ENCODE measurements around the gene BMPR1B. TPM values are rescaled to one million over a fixed set of nuclear protein-coding genes. Genes with fewer than 3 reads are reported as not detected.

The BMPR1B gene
- total and polyA plus RNA-seq, 2 of the 8 experiments (the other 6 are each of a cell fraction or from before 2014, with no cell fraction given): 0.14 to 1.1 TPM

DNA sequence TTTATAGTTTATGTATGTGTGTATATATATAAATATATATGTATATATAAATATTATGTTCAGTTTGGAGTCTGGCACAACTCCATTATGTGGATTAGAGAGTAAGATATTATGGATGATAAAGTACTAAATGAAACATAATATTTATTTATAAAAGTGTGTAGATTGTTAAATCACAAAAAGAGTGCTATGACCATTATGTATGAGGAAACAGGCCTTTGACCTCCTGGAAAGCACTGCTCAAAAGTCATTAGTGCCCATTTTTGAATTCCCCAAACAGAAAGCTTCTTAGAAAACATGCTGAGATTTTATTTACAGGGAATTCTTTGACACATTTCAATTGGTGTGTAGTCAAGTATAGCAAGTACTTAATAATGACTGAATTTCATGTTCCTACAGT, 399.8 kb downstream of the BMPR1B start:
- TF ChIP-seq SRF (IDR thresholded peaks at IDR 0.05; ENCODE audit: low read depth, low read length) (no peak), KDM1A (IDR thresholded peaks at IDR 0.05; ENCODE audit: borderline replicate concordance, low read length) (no peak)
- Histone ChIP-seq H3K18ac (ENCODE audit: extremely low read depth, low read length) (no peak overlapping the region), H4K5ac (ENCODE audit: insufficient read length, low read depth, low read length) (no peak overlapping the region), H4K91ac (replicated peaks; ENCODE audit: insufficient read length, low read length) (no peak overlapping the region), H3K79me2 (ENCODE audit: control insufficient read depth in 1 of 2, insufficient read depth in 2 of 2, low read length in 2 of 2) (no peaks in the 10 kb centered on the region), H3K4me1 (replicated peaks in 1 of 4; ENCODE audit: control insufficient read depth in 3 of 4, insufficient read depth in 4 of 4, low read length in 3 of 4) (peaks cover 0 to 6% (median 2%) of the 10 kb centered on the region in 4 experiments; a peak in 4 of 7 replicates), H3K4ac (replicated peaks; ENCODE audit: insufficient read length, low read depth, low read length) (no peak overlapping the region), H2AK5ac (ENCODE audit: low read depth, low read length) (no peak overlapping the region), H3K36me3 (ENCODE audit: control insufficient read depth in 2 of 4, insufficient read depth in 4 of 4, low read length in 3 of 4) (no peaks in the 10 kb centered on the region), H2AFZ (ENCODE audit: low read length) (no peak overlapping the region), H3K23ac (ENCODE audit: insufficient read length) (no peak overlapping the region), H3K27ac (ENCODE audit: low read depth, low read length) (no peak overlapping the region), H2BK20ac (ENCODE audit: low read length) (no peak overlapping the region), H3K23me2 (ENCODE audit: low read depth, low read length) (no peaks in the 10 kb centered on the region), H3K9ac (replicated peaks in 1 of 4; ENCODE audit: extremely low read depth in 1 of 4, low read depth in 3 of 4, low read length in 3 of 4) (no peak overlapping the region), H2BK120ac (replicated peaks; ENCODE audit: low read depth, low read length) (no peak overlapping the region), H2BK5ac (ENCODE audit: low read depth, low read length) (no peak overlapping the region), H3K4me3 (ENCODE audit: extremely low read depth in 1 of 4, insufficient read depth in 2 of 4, low read depth in 3 of 4, low read length in 4 of 4) (no peak overlapping the region), H3K14ac (ENCODE audit: insufficient read length) (no peak overlapping the region), H4K20me1 (replicated peaks in 1 of 2; ENCODE audit: control insufficient read depth in 1 of 2, insufficient read depth in 2 of 2, low read length in 2 of 2) (no peaks in the 10 kb centered on the region), H2BK12ac (ENCODE audit: low read depth, low read length) (no peak overlapping the region), H3K27me3 (replicated peaks in 1 of 4; ENCODE audit: control insufficient read depth in 3 of 4, extremely low read depth in 1 of 4, insufficient read depth in 3 of 4, low read length in 3 of 4) (no peaks in the 10 kb centered on the region), H4K8ac (ENCODE audit: extremely low read depth, insufficient read depth, low read length) (no peak overlapping the region), H3K4me2 (ENCODE audit: insufficient read depth in 1 of 2, low read depth in 2 of 2, low read length in 2 of 2) (no peak overlapping the region), H3K79me1 (ENCODE audit: low read depth, low read length) (no peaks in the 10 kb centered on the region), H3K9me3 (ENCODE audit: insufficient read depth in 2 of 2, low read depth in 1 of 2, low read length in 1 of 2) (no peaks in the 10 kb centered on the region), H3K56ac (replicated peaks; ENCODE audit: insufficient read length, low read depth, low read length) (no peak overlapping the region), H2BK15ac (ENCODE audit: low read length) (no peak overlapping the region)
- DNase-seq (ENCODE audit: low read depth in 1 of 2, low spot score in 2 of 2) (no peak), FAIRE-seq (no peak)
- ChIA-PET CTCF (ENCODE audit: partially characterized antibody) (interaction anchor here (0.6 to 1.6 kb wide), 2 partner anchors 51 to 1016 kb away, joined by 3 to 4 read pairs; no protein-coding TSS in a partner anchor), POLR2A (ENCODE audit: partially characterized antibody) (no interaction called here)

Data from H1 (cell line).